ENCODE results near the gene SYNPO2.
"Not testable (repeated sequence)": the region's sequence is repeated elsewhere in the genome, so short reads cannot be mapped to it uniquely, and the experiment has no call there.

The SYNPO2 gene

GRCh38 chr4:119032921-119033685, 144.4 kb downstream of the SYNPO2 start:
- DNase-seq (ENCODE audit: low read depth) = no peak

GRCh38 chr4:119034276-119035008, 145.8 kb downstream of the SYNPO2 start:
- no peak for DNase-seq (ENCODE audit: low read depth)

- peak; percentile 47 for DNase-seq (ENCODE audit: low read depth)
Observed at GRCh38 chr4:119035951-119036737, 147.5 kb downstream of the SYNPO2 start.

GRCh38 chr4:119037709-119038108, 149.1 kb downstream of the SYNPO2 start:
- DNase-seq (ENCODE audit: low read depth) = no peak

- peak; percentile 50 for DNase-seq (ENCODE audit: low read depth)
Observed at GRCh38 chr4:119038116-119038841, 149.6 kb downstream of the SYNPO2 start.

- no peak for DNase-seq (ENCODE audit: low read depth)
Observed at GRCh38 chr4:119039160-119039559, 150.5 kb downstream of the SYNPO2 start.

- no peak for DNase-seq (ENCODE audit: low read depth)
Observed at GRCh38 chr4:119039779-119040178, 151.1 kb downstream of the SYNPO2 start.

- peak; percentile 51 for DNase-seq (ENCODE audit: low read depth)
Observed at GRCh38 chr4:119040261-119040660, 151.6 kb downstream of the SYNPO2 start.

- peak; percentile 95 for DNase-seq (ENCODE audit: low read depth)
Observed at GRCh38 chr4:119040694-119041185, 152.1 kb downstream of the SYNPO2 start.

GRCh38 chr4:119041396-119041795, 152.7 kb downstream of the SYNPO2 start:
- DNase-seq (ENCODE audit: low read depth) = no peak

- DNase-seq (ENCODE audit: low read depth) = peak; percentile 83
Observed at GRCh38 chr4:119041951-119042560, 153.4 kb downstream of the SYNPO2 start.

GRCh38 chr4:119046263-119046662, 157.6 kb downstream of the SYNPO2 start:
- DNase-seq (ENCODE audit: low read depth) = no peak

- DNase-seq (ENCODE audit: low read depth) = not testable (repeated sequence)
Observed at GRCh38 chr4:119047059-119047458, 158.4 kb downstream of the SYNPO2 start.

GRCh38 chr4:119048446-119048845, 159.8 kb downstream of the SYNPO2 start:
- DNase-seq (ENCODE audit: low read depth) = no peak

GRCh38 chr4:119049342-119049741, 160.7 kb downstream of the SYNPO2 start:
- DNase-seq (ENCODE audit: low read depth) = peak; percentile 28

- peak; percentile 65 for DNase-seq (ENCODE audit: low read depth)
Observed at GRCh38 chr4:119050527-119051090, 162.0 kb downstream of the SYNPO2 start.

GRCh38 chr4:119053245-119053644, 164.6 kb downstream of the SYNPO2 start:
- DNase-seq (ENCODE audit: low read depth) = no peak

- no peak for DNase-seq (ENCODE audit: low read depth)
Observed at GRCh38 chr4:119053997-119054396, 165.3 kb downstream of the SYNPO2 start.

GRCh38 chr4:119057417-119057816, 168.8 kb downstream of the SYNPO2 start:
- no peak for DNase-seq (ENCODE audit: low read depth)

- DNase-seq (ENCODE audit: low read depth) = no peak
Observed at GRCh38 chr4:119059221-119059620, 170.6 kb downstream of the SYNPO2 start.

- DNase-seq (ENCODE audit: low read depth) = not testable (repeated sequence)
Observed at GRCh38 chr4:119067125-119067524, 178.5 kb downstream of the SYNPO2 start.
